HG02852 (cell line): ENCODE data around the gene PTF1A.
A peak's percentile ranks its signal among the peaks of the same experiment; 100 is the strongest.

Experiments
- ATAC-seq: cut with Tn5 transposase; IDR thresholded peaks from one replicate; pipeline ENCODE4 v1.9.1; 2021; ENCODE audit warnings: mild to moderate bottlenecking, moderate library complexity; ENCODE audit not compliant: unreplicated experiment

The PTF1A gene, protein sequence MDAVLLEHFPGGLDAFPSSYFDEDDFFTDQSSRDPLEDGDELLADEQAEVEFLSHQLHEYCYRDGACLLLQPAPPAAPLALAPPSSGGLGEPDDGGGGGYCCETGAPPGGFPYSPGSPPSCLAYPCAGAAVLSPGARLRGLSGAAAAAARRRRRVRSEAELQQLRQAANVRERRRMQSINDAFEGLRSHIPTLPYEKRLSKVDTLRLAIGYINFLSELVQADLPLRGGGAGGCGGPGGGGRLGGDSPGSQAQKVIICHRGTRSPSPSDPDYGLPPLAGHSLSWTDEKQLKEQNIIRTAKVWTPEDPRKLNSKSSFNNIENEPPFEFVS

DNA sequence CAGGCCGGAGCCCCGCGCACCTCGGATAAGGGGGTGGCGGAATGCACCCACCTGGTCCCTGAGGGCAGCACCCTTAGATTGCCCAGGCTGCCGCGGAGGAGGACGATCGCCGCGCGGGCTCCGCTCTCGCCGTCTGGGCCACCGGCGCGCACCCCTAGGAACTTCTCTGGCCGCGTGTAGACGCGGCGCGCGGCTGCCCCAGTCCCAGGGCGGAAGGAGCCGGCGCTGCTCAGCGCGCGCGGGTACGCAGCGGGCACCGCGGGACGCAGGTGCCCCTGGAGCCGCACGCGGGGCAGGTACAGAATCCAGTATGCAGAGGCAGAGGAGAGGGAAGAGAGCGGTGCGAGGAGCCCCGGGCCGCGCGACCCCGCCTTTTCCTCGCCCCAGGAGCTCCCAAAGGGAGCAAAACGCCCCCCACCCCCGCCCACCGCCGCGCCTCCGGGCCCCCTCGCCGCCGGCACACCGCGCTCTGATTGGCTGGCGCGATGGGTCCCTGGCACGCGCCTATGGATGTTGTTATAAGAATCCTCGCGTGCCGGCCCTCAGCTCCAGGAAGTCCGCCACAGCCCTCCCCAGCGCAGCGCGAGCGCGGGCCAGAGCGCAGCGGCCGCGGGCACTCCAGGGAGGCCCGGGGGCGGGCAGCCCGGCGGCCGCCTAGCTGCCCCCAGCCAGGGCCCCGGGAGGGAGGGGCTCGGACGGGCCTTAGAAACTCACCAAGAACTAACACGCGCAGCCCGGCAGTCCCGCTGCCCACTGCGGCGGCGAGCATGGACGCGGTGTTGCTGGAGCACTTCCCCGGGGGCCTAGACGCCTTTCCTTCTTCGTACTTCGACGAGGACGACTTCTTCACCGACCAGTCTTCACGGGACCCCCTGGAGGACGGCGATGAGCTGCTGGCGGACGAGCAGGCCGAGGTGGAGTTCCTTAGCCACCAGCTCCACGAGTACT lies at the start of gene PTF1A:
TSS of gene PTF1A (plus strand) at position 549 of the 948 bp plus-strand sequence. CDS start at position 768, 219 bp downstream.
- ATAC-seq, result no peak

DNA sequence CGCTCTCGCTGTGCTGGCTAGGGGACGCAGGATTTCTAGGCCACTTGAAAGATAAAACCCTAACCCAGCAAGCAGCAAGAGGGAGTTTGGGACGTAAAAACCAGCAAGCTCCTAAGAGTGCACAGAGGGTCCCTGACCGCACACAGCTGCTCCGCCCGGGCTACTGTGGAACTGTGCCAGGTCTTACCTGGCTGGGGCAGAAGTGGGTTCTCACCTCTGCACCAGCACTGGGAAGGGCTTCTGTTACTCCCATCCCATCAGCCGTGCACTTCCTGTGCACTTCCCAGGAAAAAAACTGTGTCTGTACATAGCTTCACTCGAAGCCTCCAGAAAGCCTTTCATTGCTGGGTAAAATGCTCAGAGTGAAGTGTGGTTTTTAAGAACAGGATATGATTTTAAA lies 45.9 kb upstream of the PTF1A start:
- no peak for ATAC-seq

DNA sequence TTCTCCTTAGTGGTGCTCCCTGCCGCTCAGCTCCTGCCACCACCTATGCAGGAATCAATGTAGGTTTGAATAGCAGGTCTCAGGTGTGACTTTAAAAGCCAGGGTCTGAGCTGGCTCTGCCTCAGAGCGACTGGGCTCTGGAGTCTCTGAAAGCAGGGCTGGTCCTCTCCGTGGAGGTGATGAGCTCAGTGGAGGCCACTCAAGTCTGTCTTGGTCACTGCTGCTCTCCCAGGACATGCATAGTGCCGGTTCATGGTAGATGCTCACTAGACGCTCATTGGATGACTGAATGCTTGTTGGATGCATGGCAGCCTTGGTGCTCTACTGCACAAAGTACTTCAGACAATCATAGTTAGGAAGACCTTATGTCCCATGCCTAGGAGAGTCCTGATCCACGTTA lies 45.1 kb upstream of the PTF1A start:
- no peak for ATAC-seq

DNA sequence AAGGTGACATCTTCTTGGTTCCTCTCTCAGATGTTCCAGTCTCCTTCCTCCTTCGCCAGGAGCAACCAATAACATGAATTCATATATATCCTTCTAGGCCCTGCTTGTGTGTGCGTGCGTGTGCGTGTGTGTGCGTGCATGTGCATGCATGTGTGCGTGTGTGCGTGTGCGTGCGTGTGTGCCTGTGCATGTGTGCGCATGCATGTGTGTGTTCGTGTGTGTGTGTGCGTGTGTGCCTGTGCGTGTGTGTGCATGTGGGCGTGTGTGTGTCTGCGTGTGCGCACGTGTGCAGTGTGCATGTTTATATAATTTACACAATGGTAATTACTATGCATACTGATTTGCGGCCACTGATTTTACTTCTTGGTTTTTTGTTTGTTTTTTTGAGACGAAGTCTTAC lies 43.9 kb upstream of the PTF1A start:
- ATAC-seq, result no peak

DNA sequence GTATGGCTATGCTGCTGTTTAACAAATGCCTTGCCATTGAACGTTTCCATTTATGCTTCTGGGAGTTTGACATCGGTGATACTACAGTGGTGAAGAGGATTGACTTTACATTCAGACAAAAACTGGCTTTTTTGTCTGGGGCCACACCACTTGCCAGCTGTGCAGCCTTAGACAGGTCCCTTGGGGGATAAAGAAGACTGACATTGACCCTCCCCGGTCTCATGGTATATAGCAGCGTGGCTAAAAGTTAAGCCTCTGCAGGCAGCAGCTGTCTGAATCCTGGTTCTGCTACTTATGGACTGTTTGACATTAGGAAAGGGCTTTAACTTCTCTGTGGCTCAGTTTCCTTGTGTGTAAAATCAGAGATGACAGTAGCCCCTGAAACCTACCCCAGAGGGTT lies 42.0 kb upstream of the PTF1A start:
- no peak for ATAC-seq

DNA sequence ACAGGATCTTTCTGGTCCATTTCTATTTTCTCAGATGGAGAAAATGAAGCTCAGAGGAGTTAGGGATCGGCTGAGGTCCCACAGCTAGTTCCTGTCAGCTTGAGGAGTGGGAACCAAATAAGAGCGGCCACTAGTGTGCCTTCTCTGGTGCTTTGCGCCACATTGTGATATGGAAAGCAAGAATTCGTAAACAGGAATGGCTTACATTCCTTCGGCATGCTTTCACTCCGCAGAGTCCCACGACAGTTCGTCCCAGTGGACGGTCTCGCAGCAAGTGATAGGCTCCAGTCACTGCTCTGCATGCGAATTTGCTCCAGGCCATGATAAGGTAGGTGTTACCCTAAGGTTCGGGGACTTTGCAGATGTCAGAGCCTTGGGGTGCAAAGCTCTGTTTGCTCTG lies 41.5 kb upstream of the PTF1A start:
- ATAC-seq, result no peak

DNA sequence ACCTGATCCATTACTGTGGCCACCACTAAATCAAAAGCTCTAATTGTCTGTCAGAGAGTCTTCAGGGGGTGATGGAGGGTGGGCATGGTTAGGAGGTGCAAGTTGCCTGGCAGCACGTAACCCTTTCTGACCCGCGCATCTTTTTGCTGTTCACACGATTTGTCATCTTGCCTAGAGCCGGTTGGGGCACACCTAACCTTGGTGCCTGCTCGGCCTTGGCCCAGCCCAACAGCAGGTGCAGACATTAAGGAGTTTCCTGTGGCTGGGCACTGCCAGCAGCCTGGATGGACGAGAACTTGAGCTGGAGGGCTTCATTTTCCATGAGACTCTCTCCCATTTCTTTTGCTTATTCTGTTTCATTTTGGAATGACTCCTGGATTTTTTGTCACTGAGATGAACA lies 41.0 kb upstream of the PTF1A start:
- ATAC-seq, result no peak

DNA sequence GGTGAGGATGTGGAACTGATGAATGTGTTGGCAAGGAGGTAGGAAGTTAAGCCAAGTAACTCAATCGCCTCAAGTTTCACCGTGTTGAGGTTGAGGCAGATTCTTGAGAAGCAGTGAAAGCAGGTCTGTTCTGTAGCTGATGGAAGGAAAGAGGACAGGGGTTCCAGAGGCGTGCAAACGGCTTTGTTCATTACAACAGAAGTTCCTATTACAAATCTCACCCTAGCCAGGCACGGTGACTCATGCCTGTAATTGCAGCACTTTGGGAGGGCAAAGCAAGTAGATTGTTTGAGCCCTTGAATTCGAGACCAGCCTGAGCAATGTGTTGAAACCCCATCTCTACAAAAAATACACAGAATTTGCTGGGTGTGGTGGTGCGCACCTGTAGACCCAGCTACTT lies 36.9 kb upstream of the PTF1A start:
- ATAC-seq, result no peak

DNA sequence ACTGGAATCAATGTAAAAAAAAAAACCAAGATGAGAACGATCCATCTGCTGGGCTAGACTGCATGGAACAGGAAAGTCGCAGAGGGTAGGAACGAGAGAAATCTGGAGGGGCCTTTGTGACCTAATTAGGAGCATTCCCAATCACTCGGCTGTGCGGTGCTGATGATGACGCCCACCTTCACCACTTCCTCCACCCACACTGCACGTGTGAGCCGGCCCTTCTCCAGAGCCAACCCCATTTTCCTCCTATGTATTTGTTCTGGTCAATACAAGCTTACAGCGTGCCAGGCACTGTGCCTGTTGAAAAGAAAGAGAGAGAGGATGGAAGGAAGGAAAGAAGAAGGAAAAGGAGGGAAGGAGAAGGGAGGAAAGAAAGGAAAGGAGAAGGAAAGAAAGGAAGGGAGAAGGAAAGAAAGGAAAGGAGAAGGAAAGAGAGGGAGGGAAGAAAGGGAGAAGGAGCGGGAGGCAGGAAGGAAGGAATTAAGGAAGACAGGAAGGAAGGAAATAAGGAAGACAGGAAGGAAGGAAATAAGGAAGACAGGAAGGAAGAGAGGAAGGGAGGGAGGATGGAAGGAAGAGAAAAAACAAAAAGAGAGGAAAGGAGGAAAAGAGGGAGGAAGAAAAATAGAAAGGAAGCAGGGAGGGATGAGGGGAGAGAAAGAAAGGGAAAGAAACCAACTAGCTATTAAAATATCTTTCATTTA lies 35.5 kb upstream of the PTF1A start:
- no peak for ATAC-seq

DNA sequence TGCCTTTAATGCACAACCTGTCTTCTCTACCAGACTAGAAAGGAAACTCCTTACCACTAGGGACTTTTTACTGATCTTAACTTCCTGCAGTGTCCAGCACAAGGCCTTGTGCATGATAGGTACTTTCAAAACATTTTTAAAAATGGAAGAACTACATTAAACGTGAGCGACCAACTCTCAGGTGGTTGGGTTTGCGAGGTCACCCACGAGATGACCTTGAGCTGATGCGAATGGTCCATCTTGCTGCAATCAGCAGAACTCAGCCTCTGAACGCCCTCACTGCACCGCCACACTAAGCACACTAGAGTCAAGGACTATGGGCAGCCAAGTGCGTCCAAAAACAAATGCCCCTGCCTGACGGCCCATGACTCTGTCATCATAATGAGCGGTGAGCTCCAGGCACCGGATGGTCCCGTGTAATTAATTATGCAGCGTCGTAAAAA lies 34.9 kb upstream of the PTF1A start:
- peak; percentile 60 for ATAC-seq

DNA sequence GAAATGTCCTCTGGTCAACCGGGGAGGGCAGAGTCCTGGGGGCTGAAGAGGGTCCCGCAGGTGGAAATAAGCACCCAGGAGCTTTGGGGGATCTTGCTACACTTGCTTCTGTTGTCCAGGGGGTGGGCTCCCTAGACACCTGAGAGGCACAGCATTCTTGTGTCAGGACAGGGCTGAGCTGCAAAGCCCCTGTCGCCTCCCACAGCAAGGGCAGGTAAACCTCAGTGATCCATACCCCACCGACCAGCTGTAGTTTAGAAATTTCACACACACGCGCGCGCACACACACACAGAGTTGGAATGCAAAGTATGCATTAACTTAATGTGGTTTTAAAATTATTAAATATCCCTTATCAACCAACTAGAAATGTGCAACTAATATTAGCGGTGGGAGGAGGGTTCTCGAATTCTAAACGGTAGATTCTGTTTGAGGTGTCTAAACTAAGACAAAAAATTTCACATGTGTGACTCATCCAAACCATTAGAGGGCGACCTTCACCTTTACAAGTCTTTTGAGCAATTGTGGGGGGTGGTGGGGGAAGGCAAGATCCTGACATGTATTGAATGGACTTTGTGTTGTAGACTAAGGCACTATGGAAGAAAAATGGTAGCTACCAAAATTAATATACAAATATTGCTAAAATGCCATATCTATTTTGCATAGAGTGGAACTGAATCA lies 34.3 kb upstream of the PTF1A start:
- ATAC-seq, result no peak

DNA sequence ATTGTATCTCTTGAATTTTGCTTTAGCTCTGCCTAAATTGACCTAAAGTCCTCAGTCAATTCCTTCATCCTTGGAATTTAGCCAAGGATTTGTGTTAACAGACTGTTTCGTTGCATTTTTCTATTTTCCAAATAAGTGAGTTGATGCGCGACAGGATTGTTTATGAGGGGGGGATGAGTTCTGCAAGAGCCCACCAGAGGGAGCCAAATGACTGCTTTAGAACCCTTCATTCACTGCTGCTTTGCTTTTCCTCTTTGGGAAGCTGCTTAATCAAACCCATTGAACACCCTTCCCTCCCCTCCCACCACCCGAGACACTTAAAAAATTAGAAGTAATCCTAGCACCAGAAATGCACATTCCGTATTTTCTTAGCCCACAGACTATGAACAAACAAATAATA lies 33.7 kb upstream of the PTF1A start:
- peak; percentile 57 for ATAC-seq

DNA sequence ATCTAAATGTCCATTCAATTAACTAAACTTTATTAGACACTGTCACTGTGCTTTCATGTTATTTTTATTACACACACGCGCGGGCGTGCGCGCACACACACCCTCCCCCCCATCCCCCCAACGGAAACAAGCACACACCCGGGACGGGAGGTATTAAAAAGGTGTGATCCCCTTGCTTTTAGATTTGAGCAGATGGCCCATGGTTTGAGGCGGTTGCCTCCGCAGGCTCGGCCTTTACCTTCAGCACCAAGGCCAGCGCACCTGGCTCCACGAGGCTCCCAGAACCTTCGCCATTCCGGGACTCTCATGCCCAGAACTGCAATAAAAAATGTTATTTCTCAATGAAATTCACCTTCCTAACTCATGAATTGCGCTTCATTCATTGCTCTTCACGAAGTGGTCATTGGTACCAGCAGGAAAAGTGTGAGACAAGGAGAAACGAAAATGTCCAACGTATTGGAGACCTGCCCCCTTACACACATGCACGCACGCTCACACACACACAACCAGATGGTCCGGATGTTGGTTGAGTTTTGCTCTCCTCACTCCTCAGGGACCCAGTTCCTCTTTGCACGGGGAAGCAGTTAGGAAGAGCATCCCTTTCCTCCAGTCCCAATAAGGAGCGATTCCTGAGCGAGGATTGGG lies 20.8 kb upstream of the PTF1A start:
- no peak for ATAC-seq

DNA sequence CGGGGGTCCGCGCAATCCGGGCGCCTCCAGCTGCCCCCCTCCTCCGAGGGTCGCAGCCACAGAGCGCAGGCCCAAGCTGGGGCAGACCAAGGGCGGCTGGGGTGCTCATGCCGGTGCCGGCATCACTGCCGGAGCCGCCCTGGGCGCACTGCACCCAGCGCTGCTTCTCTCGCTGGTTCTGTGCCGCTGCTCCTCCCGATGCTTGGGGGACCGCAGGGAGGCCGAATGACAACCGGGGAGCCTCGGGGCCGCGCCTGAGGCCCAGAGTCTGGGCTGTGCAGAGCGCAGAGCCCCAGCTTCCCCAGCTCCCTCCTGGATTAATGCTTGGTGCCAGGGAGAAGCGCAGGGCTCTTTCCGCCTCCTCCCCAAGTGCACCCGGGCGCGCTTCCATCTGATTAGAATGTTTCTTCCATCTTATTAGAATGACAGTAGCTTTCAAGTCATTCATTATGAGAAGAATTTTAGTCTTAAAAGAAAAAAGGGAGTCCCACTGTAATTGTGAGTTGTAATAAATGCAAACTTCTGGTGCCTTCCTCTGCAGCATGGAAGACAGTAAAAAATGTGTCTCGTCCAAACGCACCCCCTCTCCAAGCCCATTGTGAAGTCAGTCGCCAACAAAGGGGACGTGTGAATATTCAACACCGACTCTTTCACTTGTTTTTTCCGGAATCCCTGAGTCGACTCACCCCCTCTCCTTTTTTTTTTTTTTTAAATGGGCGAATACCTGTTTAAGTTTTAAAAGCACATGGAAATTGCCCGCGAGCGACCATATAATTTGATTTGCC lies 19.5 kb upstream of the PTF1A start:
- ATAC-seq, result no peak

DNA sequence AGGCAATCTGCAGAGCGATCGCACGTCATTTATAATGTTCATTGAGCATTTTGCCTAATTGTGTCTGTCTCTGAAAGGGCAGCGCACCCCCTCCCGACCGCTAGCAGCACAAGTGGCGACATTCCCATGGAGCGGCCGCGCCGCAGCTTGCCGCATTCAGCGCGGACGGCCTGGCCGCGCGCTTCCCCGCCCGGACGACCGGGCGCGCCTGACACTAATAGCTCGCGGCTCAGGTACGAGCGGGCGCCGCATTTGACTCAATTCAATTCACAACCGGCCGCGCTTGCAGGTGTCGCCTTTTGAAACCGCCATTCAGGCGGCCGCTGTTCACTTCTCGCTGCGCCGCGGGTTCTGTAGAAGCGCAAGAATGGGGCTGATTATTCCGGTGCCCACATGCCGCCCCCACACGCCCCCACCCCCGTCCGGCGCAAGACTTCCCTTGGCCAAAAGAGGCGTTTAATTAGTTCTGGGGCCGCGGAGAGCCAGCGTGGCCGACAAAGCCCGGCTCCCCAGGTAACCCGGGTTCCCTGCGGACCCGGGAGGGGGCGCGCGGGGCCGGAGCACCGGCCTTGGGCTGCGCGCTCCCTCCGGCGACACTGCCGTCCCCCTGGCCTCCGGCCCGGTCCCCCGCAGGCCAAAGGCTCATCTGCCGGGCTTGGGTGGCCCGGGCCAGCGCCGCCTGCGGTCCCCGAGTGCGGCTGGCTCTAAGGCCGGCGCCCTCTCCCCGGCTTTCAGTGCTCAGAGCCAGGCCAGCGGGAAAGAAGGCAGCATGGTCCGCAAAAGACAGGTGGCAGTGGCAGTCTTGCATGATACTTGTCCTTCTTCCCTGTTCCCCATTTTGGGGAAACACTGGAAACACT lies 18.7 kb upstream of the PTF1A start:
- ATAC-seq, result no peak

DNA sequence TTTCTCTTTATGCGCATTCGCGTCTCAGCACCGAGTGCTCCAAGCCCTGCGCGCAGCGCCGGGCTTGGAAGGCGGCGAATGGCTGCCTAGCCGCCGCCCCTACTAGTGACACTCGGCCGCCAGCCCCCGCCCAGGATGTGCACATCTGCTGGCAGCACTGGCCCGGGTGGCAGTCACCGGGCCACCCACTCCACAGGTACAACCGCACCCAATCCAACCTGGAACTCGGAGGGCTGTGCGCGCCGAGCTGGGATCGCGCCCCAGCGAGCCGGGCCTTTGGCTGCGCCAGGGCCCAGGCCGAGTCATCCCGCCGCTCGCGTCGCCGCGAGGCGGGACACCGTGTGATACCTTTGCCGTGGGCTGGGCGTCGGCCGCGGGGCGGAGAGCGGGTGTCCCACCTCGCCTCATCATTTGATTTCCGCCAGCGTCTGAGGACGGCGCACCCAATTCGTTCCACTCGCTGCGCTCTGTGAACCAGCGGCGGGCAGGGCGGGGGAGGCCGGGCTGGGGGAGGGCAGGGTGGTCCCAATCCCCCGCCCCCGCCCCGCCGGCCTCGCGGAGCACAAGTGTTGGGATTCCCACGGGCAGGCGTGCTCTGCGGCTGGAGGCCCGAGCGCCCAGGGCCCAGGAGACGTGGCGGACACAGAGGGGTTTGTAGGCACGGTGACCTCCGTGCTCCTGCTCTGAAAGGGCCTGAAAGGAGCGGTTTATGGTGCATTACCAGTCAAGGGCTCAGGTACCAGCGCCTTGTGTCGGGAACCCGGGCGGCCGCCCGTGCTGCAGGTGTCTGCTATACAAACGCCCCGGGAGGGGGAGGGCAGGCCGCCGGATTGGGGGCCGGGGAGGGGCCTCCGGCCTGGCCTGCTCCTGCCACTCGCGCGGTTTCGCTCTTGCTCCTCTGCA lies 17.8 kb upstream of the PTF1A start:
- ATAC-seq, result no peak

DNA sequence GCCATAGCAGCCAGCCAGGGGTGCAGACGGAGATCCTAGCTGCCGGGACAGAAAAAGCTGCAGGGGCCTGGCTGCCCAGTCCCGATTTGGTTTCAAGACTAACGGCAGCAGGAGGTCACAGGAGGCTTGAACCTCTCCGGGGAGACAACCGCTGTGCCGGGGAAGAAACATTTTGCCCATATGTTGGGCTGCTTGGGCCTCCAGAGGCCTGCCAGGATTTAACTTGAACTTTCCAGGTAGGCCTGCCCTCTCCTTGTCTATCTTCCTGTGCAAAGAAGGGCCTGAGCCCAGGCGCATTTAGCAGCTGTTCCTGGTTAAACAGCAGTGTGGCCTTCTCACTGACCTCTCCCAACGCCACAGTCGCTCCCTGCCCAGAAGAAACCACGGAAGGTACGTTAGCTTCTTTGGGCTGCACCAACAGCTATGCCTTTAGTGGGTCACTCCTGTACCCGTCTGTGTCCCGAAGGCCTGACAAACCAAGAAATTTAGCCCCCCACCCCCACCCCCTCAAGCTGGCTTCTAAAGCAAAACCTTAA lies 17.1 kb upstream of the PTF1A start:
- ATAC-seq, result no peak
